Fibroblast of lung (primary cell): ENCODE measurements around the gene PIGH.

Experiments
- EZH2 ChIP-seq: IDR thresholded peaks from 2 replicates; pipeline ENCODE4 v1.5.1; 2012; ENCODE audit warnings: low read length, control low read depth, mild to moderate bottlenecking; ENCODE audit errors: missing control alignments
- TF ChIP-seq, protein P1 (sequence below), 2 donors: IDR thresholded peaks in 1 of 2; conservative IDR thresholded peaks in 1 of 2; 1 replicate in 1 of 2; 2 replicates in 1 of 2; pipeline ENCODE4 v1.5.1; 2011 to 2012; ENCODE audit warnings: low read length in 2 of 2, control low read depth in 1 of 2, inconsistent platforms in 1 of 2, low read depth in 1 of 2, mild to moderate bottlenecking in 1 of 2

DNA sequence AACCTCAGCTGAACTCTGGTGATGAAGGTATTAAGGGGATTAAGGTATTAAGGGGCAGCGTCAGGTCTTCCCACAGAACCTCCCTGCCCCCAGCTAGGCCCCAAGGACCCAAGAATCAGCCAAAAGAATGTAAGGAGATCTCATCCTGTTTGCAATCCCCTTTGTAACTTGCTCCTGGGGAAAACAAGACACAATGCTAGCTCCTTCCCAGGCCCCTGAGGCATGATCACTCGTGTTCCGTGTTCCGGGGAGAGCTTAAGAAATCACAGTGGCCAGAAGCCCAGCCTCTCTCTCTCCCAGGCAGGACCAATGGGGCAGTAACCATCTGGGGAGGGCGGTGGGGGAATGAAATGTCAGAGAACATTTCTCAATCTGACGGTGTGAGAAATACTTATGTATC is 33.2 kb downstream of the PIGH start:
- TF ChIP-seq, protein P1, sequence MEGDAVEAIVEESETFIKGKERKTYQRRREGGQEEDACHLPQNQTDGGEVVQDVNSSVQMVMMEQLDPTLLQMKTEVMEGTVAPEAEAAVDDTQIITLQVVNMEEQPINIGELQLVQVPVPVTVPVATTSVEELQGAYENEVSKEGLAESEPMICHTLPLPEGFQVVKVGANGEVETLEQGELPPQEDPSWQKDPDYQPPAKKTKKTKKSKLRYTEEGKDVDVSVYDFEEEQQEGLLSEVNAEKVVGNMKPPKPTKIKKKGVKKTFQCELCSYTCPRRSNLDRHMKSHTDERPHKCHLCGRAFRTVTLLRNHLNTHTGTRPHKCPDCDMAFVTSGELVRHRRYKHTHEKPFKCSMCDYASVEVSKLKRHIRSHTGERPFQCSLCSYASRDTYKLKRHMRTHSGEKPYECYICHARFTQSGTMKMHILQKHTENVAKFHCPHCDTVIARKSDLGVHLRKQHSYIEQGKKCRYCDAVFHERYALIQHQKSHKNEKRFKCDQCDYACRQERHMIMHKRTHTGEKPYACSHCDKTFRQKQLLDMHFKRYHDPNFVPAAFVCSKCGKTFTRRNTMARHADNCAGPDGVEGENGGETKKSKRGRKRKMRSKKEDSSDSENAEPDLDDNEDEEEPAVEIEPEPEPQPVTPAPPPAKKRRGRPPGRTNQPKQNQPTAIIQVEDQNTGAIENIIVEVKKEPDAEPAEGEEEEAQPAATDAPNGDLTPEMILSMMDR (conservative IDR thresholded peaks at IDR 0.05 in 1 of 2, IDR thresholded peaks at IDR 0.05 in 1 of 2; ENCODE audit: low read depth in 1 of 2, low read length in 2 of 2), result no peak
- TF ChIP-seq EZH2, result no peak
